GM18499 (cell line): Measurements from ENCODE around the gene USP44.

ENCODE experiments used
- ATAC-seq: cut with Tn5 transposase; IDR thresholded peaks from one replicate; pipeline ENCODE4 v1.9.1; 2021; ENCODE audit warnings: moderate number of reproducible peaks; ENCODE audit not compliant: insufficient read depth, unreplicated experiment

The USP44 gene

DNA sequence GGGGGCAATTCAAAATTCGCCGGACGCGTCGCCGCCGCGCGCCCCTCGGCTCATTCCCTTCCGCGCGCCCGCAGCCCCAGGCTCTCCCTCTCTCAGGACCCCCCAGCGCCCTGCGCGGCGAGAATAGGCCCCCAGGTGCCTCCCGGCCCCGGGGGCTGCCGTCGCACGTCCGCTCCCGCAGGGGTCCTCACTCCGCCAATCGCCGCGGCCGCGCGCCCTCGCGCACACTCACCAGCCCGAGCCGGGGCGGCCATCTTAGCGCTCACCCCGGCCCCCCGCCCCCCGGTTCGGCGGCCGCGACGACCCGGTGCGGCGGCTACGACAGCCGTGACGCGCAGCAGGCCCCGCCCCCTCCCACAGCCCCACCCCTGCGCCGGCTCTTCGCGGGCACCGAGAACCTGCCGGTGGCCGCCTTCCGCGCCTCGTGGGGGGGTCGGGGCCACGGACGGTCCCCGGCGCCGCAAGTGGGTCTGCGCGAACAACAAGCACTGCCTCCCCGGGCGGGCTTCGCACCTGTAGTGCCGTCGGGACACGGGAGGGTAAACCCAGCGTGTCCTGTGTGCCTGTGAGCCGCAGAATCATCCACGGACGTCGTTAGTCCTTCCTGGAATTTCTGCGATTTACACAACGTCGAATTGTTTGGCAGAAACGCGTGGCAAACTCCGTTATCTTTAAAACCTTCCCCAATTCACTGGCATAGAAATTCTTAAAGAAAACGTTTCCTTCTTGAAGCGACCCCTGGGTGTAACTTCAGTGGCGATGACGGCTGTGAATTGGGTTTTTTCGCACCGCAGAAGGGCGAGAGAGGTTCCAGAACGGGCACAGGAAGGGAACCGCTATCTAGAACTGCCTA is 2.5 kb downstream of the USP44 start:
- no peak for ATAC-seq

DNA sequence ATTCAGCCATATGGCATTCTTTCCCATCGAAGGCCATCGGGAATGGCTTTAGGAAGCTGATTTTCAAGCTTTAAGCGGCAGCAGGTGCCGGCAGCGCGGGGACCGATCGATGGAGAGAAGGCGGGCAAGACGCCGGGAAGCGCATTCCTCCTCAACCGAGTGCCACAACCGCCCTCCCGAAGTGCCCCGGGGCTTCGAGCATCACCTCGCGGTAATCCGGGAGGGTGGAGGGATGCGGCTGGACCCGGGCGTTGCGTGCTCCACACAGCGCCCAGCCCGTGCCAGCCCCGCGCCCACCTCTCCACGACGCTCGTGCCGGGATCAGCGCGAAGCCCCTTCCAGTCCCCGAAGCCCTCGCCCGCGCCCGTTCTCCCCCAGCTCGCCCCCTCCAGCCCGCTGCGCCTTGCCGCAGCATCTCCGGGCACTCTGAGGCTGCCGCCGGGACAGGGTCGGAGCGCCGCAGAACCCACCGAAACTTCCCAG is 3.2 kb downstream of the USP44 start:
- no peak for ATAC-seq

GRCh38 chr12:95547522-95548055 is 3.7 kb downstream of the USP44 start:
- no peak for ATAC-seq

DNA sequence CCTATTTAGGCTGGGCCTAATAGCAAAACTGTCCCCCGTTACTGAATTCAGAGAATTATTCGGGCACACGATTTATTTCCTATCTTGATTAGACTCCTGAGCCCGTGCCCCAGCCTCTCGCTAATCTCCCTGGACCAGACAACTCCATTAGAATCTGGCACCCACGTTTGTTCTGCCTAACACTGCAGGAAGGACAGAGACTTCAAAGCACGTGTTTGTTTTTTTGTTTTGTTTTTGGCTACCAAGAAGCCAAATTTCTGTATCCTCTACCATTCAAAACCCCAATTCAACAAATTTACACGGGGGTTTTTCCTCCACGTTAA is 4.8 kb downstream of the USP44 start:
- no peak for ATAC-seq

- no peak for ATAC-seq
Measured at GRCh38 chr12:95545731-95546490, 5.4 kb downstream of the USP44 start.

GRCh38 chr12:95545303-95545702 is 6.0 kb downstream of the USP44 start:
- ATAC-seq = no peak

- no peak for ATAC-seq
Measured at GRCh38 chr12:95544756-95545155, 6.5 kb downstream of the USP44 start.

DNA sequence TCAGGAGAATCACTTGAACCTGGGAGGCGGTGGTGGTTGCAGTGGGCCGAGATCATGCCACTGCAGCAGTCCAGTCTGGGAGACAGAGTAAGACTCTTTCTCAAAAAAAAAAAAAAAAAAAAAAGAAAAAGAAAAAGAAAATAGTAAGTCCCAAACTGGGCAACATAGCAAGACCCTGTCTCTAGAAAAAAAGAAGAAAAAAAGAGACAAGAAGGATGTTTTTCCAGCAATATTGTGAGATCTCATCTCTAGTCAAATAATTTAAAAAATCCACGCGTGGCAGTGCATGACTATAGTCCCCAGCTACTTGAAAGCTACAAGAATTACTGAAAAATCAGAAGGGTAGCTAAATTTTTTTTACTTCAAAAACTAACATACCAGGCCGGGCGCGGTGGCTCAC is 8.0 kb downstream of the USP44 start:
- ATAC-seq = no peak

- no peak for ATAC-seq
Measured at GRCh38 chr12:95541436-95541835, 9.8 kb downstream of the USP44 start.

GRCh38 chr12:95538656-95539055 is 12.6 kb downstream of the USP44 start:
- ATAC-seq = no peak

GRCh38 chr12:95538006-95538405 is 13.3 kb downstream of the USP44 start:
- no peak for ATAC-seq

GRCh38 chr12:95533985-95534384 is 17.3 kb downstream of the USP44 start:
- no peak for ATAC-seq

DNA sequence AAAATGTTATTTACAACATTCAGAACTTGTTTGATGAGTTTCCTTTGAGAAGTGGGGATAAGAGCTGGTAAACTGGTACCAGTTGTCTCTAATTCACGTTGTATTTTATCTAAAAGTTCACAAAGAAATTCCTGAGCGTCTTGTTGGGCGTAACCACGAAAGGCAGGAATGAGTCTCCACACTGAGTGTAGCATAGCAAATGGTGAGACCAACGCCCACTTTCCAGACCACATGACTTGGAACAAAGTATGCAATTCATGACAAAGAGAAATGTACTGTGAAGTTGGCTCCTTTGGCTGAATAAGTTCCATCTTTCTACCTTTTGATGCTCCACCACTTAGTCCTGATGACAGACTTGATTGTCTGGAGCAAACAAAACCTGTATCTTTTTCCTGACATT is 18.4 kb downstream of the USP44 start:
- ATAC-seq = no peak

DNA sequence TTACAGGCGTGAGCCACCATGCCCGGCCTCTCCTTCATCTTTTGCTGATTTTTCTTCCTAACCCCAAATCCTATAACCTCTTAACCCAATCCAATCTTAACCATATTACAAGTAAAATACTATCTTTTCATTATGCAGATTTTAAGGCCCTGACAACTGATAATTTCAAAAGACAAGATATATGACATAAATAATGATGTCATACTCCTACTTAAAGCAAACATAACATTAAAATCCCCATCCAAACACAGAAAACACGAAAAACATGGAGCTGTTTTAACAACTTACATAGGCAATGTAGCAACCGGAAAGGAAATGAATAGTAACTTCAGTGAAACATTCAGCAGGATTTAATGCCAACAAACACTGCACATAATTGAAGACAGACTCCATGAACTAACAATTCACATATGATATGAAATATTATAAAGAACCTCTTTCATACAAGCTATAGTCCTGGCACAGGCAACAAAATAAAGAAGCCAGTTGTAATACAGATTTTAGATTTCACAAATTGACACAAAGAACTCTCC is 21.5 kb downstream of the USP44 start:
- no peak for ATAC-seq

- ATAC-seq = no peak
Measured at GRCh38 chr12:95528431-95528830, 22.8 kb downstream of the USP44 start.

DNA sequence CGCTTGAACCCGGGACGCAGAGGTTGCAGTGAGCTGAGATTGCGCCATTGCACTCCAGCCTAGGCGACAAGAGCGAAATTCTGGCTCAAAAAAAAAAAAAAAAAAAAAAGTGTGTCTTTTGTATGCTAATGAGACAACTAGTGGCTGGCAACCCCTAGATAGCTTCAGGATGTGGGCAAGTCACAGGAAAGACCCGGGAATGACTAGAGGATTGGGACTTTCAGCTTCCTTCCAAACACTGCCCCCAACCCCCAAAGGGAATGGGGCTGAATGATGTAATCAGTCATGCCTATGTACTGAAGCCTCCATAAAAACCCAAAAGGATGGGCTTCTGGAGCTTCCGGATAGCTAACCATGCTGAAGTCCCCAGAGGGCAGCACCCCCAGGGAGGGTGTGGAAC is 28.6 kb downstream of the USP44 start:
- ATAC-seq = no peak

DNA sequence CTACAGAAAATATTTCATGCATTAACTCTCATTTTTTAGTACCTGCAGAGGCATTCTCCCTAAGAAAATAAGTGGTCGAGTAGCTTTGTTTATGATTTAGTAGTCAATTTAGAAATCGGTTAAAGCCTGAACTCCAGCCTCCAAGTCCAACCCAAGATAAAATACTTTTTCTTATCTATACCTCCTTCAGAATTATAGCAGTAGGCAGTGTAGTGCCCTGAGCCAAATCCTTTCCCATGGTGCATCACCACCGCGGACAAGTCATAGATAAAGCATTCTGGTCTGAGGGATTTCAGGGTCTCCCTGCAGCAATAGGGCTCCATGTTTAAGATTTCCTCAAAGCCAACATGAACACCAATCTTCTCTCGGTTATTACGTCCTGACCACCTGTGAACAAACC is 30.5 kb downstream of the USP44 start:
- ATAC-seq = no peak

DNA sequence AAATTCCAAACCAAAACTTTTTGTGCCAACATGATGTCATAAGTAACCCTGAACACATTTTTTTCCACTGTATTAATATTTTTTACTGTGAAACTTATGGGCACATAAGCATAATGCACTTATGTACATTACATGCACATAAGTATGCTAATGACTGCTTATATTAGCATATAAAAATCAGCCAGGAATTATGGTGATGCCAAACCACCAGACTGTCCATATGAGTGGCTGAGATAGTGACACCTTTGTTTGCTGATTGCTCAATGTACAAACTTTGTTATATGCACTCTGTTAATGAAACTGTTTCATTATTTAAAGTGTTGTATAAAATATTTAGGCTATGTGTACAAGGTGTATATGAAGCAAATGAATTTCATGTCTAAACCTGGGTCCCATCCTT is 32.3 kb downstream of the USP44 start:
- no peak for ATAC-seq

- ATAC-seq = no peak
Measured at GRCh38 chr12:95517246-95517645, 34.0 kb downstream of the USP44 start.

GRCh38 chr12:95516757-95517156 is 34.5 kb downstream of the USP44 start:
- no peak for ATAC-seq

GRCh38 chr12:95515197-95515596 is 36.1 kb downstream of the USP44 start:
- ATAC-seq = no peak
